K562 (cell line): ENCODE measurements around the gene SLC16A10. TPM values are rescaled to one million over a fixed set of nuclear protein-coding genes. Genes with fewer than 3 reads are reported as not detected.
A peak's percentile ranks its signal among the peaks of the same experiment; 100 is the strongest.
"Not testable (repeated sequence)": the region's sequence is repeated elsewhere in the genome, so short reads cannot be mapped to it uniquely, and the experiment has no call there.

Source experiments
- ATAC-seq: fragments of 200-7000 bp; cut with Tn5 transposase; 3 replicates; pipeline ENCODE4 v1.9.1; 2020; ENCODE audit warnings: moderate library complexity
- BruUV-seq: library from RNA; stranded (reverse); fragments of 400-500 nt; replicated peaks from 2 replicates; lab custom pipeline; 2021; lab: Mats Ljungman, UMichigan
- CTCF ChIA-PET: fragments of 300-600 bp; formaldehyde crosslinking; extraction: SDS; loops from one replicate; lab custom pipeline; 2021; ENCODE audit warnings: low intra/inter-chr PET ratio; lab: Yijun Ruan, JAX
- POLR2A ChIA-PET: fragments of 300-600, 350-650 bp; sonication (Branson Sonifier 250); formaldehyde crosslinking; extraction: SDS; loops from one replicate; lab custom pipeline; 2021; ENCODE audit warnings: antibody characterized with exemption, inconsistent platforms; lab: Yijun Ruan, JAX
- DNase-seq, 4 experiments: peaks; one replicate each; pipeline versions ENCODE4 v3.0.0 to v3.0.0-alpha.2; 2011 to 2018; ENCODE audit warnings: low spot score in 3 of 4, mixed read lengths in 3 of 4; ENCODE audit errors: extremely low read depth in 1 of 4
- FAIRE-seq: peaks from 2 replicates; lab custom pipeline; 2011; peaks lifted over from hg19 to GRCh38; lab: Jason Lieb, UNC
- H2AFZ ChIP-seq: 2 replicates; pipeline ENCODE4 v1.6.0; 2011; ENCODE audit warnings: low read depth, low read length, control low read depth, inconsistent platforms
- H3K27ac ChIP-seq: fragments of 200-600 bp; 3 replicates; pipeline ENCODE4 v1.8.0; 2011; ENCODE audit warnings: low read depth, mild to moderate bottlenecking, control low read depth, inconsistent platforms, low read length, moderate library complexity, mixed read lengths; ENCODE audit errors: extremely low read depth
- H3K27me3 ChIP-seq, 2 experiments: fragments of 300-600 bp in 1 of 2; 2 replicates in 1 of 2; 3 replicates in 1 of 2; pipeline versions ENCODE4 v1.6.0 to v1.8.0; 2011; ENCODE audit warnings: inconsistent platforms in 2 of 2, low read length in 2 of 2, mild to moderate bottlenecking in 1 of 2, mixed read lengths in 1 of 2, moderate library complexity in 1 of 2; ENCODE audit not compliant: control insufficient read depth in 2 of 2, insufficient read depth in 2 of 2
- H3K36me3 ChIP-seq: fragments of 300-600 bp; 3 replicates; pipeline ENCODE4 v1.8.0; 2011; ENCODE audit warnings: mild to moderate bottlenecking, low read length, inconsistent platforms; ENCODE audit not compliant: control insufficient read depth, insufficient read depth
- H3K4me1 ChIP-seq, 2 experiments: fragments of 200-600 bp in 1 of 2; replicated peaks in 1 of 2; 2 replicates in 1 of 2; 3 replicates in 1 of 2; pipeline versions ENCODE4 v1.5.1 to v1.8.0; 2011; ENCODE audit warnings: inconsistent platforms in 2 of 2, low read length in 2 of 2, mild to moderate bottlenecking in 1 of 2, mixed read lengths in 1 of 2, moderate library complexity in 1 of 2; ENCODE audit not compliant: control insufficient read depth in 2 of 2, insufficient read depth in 2 of 2
- H3K4me2 ChIP-seq: 2 replicates; pipeline ENCODE4 v1.6.1; 2011; ENCODE audit warnings: low read length, control low read depth, inconsistent platforms, mixed read lengths; ENCODE audit not compliant: insufficient read depth
- H3K4me3 ChIP-seq: fragments of 200-600 bp; sonication (generic), shearing (Covaris generic); 2 replicates; pipeline ENCODE4 v1.5.1; 2016; ENCODE audit warnings: control low read depth, inconsistent platforms
- H3K79me2 ChIP-seq: fragments of 200-600 bp; 3 replicates; pipeline ENCODE4 v1.8.0; 2011; ENCODE audit warnings: low read length, inconsistent platforms; ENCODE audit not compliant: control insufficient read depth, insufficient read depth
- H3K9ac ChIP-seq, 2 experiments: 2 replicates each; pipeline versions ENCODE4 v1.6.0 to v1.6.1; 2011; ENCODE audit warnings: low read depth in 2 of 2, low read length in 2 of 2, control low read depth in 1 of 2, inconsistent platforms in 1 of 2, mild to moderate bottlenecking in 1 of 2, mixed read lengths in 1 of 2; ENCODE audit not compliant: insufficient read depth in 1 of 2
- H3K9me1 ChIP-seq: one replicate; pipeline ENCODE4 v1.6.0; 2011; ENCODE audit warnings: inconsistent platforms, mild to moderate bottlenecking, low read length, moderate library complexity; ENCODE audit not compliant: control insufficient read depth, insufficient read depth
- H3K9me3 ChIP-seq: replicated peaks from 2 replicates; pipeline ENCODE4 v1.5.1; 2011; ENCODE audit warnings: low read depth, low read length, inconsistent platforms; ENCODE audit not compliant: control insufficient read depth, insufficient read depth
- H4K20me1 ChIP-seq: replicated peaks from 2 replicates; pipeline ENCODE4 v1.6.1; 2011; ENCODE audit warnings: low read length, inconsistent platforms, mixed read lengths; ENCODE audit not compliant: control insufficient read depth, insufficient read depth
- ETV5 ChIP-seq: sonication (generic); formaldehyde crosslinking; IDR thresholded peaks from 2 replicates; pipeline ENCODE4 v1.4.0; 2020; ENCODE audit warnings: low read depth, mild to moderate bottlenecking, missing genetic modification reagents
- HIVEP1 ChIP-seq: fragments of 250-450 bp; sonication (Bioruptor Pico); IDR thresholded peaks from 2 replicates; pipeline ENCODE4 v1.4.0; 2020; ENCODE audit warnings: mild to moderate bottlenecking
- NCOA4 ChIP-seq: fragments of 450-650 bp; IDR thresholded peaks from 2 replicates; pipeline ENCODE4 v1.6.1; 2018; ENCODE audit warnings: mild to moderate bottlenecking; ENCODE audit not compliant: partially characterized antibody
- NFE2 ChIP-seq: IDR thresholded peaks from 2 replicates; pipeline ENCODE4 v1.6.1; 2014; ENCODE audit warnings: antibody characterized with exemption, low read depth
- YY1 ChIP-seq, 3 experiments: IDR thresholded peaks; 2 replicates each; pipeline ENCODE4 v1.6.1; 2011; ENCODE audit warnings: low read length in 2 of 3, mild to moderate bottlenecking in 2 of 3, moderate library complexity in 2 of 3, borderline replicate concordance in 1 of 3, control low read depth in 1 of 3, low read depth in 1 of 3; ENCODE audit not compliant: insufficient read depth in 3 of 3, insufficient replicate concordance in 2 of 3, control insufficient read depth in 1 of 3, insufficient read length in 1 of 3; ENCODE audit errors: extremely low read depth in 1 of 3
- ZNF592 ChIP-seq: fragments of 450-650 bp; IDR thresholded peaks from 2 replicates; pipeline ENCODE4 v1.6.1; 2017; ENCODE audit warnings: antibody characterized with exemption, mild to moderate bottlenecking
- WGBS: fragments of 100-300 bp; shearing (Covaris generic); methylation state at CpG from one replicate; pipeline ENCODE4 v1.1.6; 2016; ENCODE audit warnings: low coverage, mixed read lengths; ENCODE audit not compliant: insufficient coverage; ENCODE audit errors: missing lambda C conversion rate; 5-methylcytosine and 5-hydroxymethylcytosine counted together
- in situ Hi-C: fragments of 300-500 bp; cut with MboI; formaldehyde crosslinking; loops from 4 replicates; pipeline ENCODE4 v1.15.0; 2018; ENCODE audit warnings: inconsistent platforms, mixed read lengths
- intact Hi-C: fragments of 100-400 bp; cut with micrococcal nuclease; formaldehyde crosslinking; loops from 2 replicates; pipeline ENCODE4 v1.14.2; 2022
- polyA plus RNA-seq, 8 experiments: library from polyadenylated mRNA; depleted of rRNA in 4 of 8; stranded (reverse) in 5 of 8; unstranded in 3 of 8; fragments of >200 nt; fragmentation: Nextera tagmentation in 2 of 8; fragmentation: Illumina TruSeq in 1 of 8; extraction: Ambion mirVana in 2 of 8; extraction: Trizol in 1 of 8; gene quantifications; 2 replicates each; pipeline versions ENCODE4 v1.2.1 to v1.2.3, GENCODE V29; 2011 to 2014; ENCODE audit warnings: inconsistent platforms in 1 of 8, missing spikeins in 1 of 8
- total RNA-seq, 7 experiments: library from RNA; depleted of rRNA in 6 of 7; stranded (reverse); fragments of >200 nt in 6 of 7; fragmentation: Illumina TruSeq in 2 of 7; extraction: Trizol in 2 of 7; gene quantifications; 2 replicates each; pipeline versions ENCODE4 v1.2.1 to v1.2.3, GENCODE V29; 2011 to 2021; ENCODE audit warnings: low replicate concordance in 1 of 7

The SLC16A10 gene
- total and polyA plus RNA-seq, 9 of the 15 experiments (the other 6 are each of a cell fraction or from before 2014, with no cell fraction given), result 0.02 to 0.54 (median 0.24) TPM; not detected in 4

GRCh38 chr6:111129013-111129412 lies 41.7 kb downstream of the SLC16A10 start (continued):
- no peak for TF ChIP-seq ZNF592
- no peak for TF ChIP-seq ETV5 (CRISPR knock-in tag)
- no peak for TF ChIP-seq NFE2
- TF ChIP-seq HIVEP1 (CRISPR knock-in tag), result no peak
- no peak for TF ChIP-seq NCOA4

GRCh38 chr6:111131018-111131417 lies 43.7 kb downstream of the SLC16A10 start:
- ATAC-seq, H3K9me3 ChIP-seq, DNase-seq, FAIRE-seq, CTCF ChIA-PET, H3K79me2 ChIP-seq, H3K9me1 ChIP-seq, H3K9ac ChIP-seq, H3K27ac ChIP-seq, H3K36me3 ChIP-seq, intact Hi-C loops, H3K4me1 ChIP-seq, in situ Hi-C loops, H4K20me1 ChIP-seq, H3K4me3 ChIP-seq, BruUV-seq: not testable (repeated sequence)
- POLR2A ChIA-PET, result interaction anchor here (1.0 kb wide), 1 partner anchor 51 kb away, joined by 3 read pairs; no protein-coding TSS in a partner anchor
- 4% methylated on average over 5 of the region's 11 CpGs for WGBS
- Histone ChIP-seq H3K27me3 (peaks cover 0 to 14% of the 10 kb centered on the region in 2 experiments; a peak in 2 of 5 replicates), H3K4me2 (peak overlapping the region; percentile 33), H2AFZ (peak overlapping the region; percentile 74; the same call in 1 of the 2 replicates)
- TF ChIP-seq YY1 (IDR thresholded peaks at IDR 0.05; ENCODE audit: borderline replicate concordance in 1 of 3, control insufficient read depth in 1 of 3, extremely low read depth in 1 of 3, insufficient read depth in 3 of 3, insufficient read length in 1 of 3, insufficient replicate concordance in 2 of 3, low read depth in 1 of 3, low read length in 2 of 3), result peak in 1 of 3 experiments; percentile 62

GRCh38 chr6:111132669-111133068 lies 45.4 kb downstream of the SLC16A10 start:
- FAIRE-seq, H3K9ac ChIP-seq, in situ Hi-C loops, H4K20me1 ChIP-seq, H3K36me3 ChIP-seq, H2AFZ ChIP-seq, H3K27ac ChIP-seq, POLR2A ChIA-PET, H3K9me1 ChIP-seq, H3K9me3 ChIP-seq, H3K79me2 ChIP-seq, DNase-seq, H3K4me1 ChIP-seq, ATAC-seq, H3K4me2 ChIP-seq, CTCF ChIA-PET, BruUV-seq, intact Hi-C loops, H3K4me3 ChIP-seq: not testable (repeated sequence)
- peaks cover 0 to 20% of the 10 kb centered on the region in 2 experiments; a peak in 2 of 5 replicates for H3K27me3 ChIP-seq
- 0% methylated on average over 2 of the region's 2 CpGs for WGBS
